Liver (tissue), 3 donors: ENCODE measurements around the gene USH1G.

ENCODE experiments used
- ATF3 ChIP-seq: IDR thresholded peaks from 2 replicates; pipeline ENCODE4 v1.6.1; 2016; ENCODE audit warnings: antibody characterized with exemption
- CTCF ChIP-seq: fragments of 150-350 bp; IDR thresholded peaks from 2 replicates; pipeline ENCODE4 v1.5.1; 2017; ENCODE audit warnings: improper control_type of control experiment, low read depth, low read length; ENCODE audit not compliant: missing input control
- EGR1 ChIP-seq, 2 donors: IDR thresholded peaks; 2 replicates each; pipeline ENCODE4 v1.6.1; 2016 to 2018; ENCODE audit warnings: antibody characterized with exemption in 2 of 2, low read depth in 2 of 2
- GABPA ChIP-seq, 2 donors: IDR thresholded peaks in 1 of 2; conservative IDR thresholded peaks in 1 of 2; 2 replicates each; pipeline ENCODE4 v1.6.1; 2016; ENCODE audit warnings: antibody characterized with exemption in 2 of 2, mild to moderate bottlenecking in 1 of 2, moderate library complexity in 1 of 2
- MAX ChIP-seq: IDR thresholded peaks from 2 replicates; pipeline ENCODE4 v1.6.1; 2016; ENCODE audit warnings: antibody characterized with exemption
- donor health status: healthy.
- donor health status: healthy.

GRCh38 chr17:74964988-74965622 is 42.0 kb upstream of the USH1G start:
- TF ChIP-seq CTCF (no peak), EGR1 (IDR thresholded peaks at IDR 0.05; ENCODE audit: low read depth in 2 of 2) (no peak), MAX (no peak), GABPA (IDR thresholded peaks at IDR 0.05 in 1 of 2, conservative IDR thresholded peaks at IDR 0.05 in 1 of 2) (no peak), ATF3 (no peak)
